ENCODE data around the gene TMEM42.

DNA sequence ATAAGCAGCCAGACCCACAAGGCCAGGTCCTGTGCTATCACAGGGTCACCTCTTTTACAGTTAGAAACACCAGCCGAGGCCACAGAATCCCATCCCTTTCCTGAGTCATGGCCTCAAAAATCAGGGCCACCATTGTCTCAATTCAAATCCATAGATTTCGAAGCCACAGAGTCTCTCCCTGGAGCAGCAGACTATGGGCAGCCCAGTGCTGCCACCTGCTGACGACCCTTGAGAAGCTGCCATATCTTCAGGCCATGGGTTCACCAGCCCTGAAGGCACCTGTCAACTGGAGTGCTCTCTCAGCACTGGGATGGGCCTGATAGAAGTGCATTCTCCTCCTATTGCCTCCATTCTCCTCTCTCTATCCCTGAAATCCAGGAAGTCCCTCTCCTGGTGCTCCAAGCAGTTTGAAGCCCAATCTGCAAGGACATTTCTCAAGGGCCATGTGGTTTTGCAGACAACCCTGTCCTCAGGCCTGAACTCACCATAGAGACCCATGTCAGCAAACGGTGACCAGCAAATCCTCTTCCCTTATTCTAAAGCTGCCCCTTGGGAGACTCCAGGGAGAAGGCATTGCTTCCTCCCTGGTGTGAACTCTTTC lies 52.3 kb downstream of the TMEM42 start:
- TF ChIP-seq, protein P1, sequence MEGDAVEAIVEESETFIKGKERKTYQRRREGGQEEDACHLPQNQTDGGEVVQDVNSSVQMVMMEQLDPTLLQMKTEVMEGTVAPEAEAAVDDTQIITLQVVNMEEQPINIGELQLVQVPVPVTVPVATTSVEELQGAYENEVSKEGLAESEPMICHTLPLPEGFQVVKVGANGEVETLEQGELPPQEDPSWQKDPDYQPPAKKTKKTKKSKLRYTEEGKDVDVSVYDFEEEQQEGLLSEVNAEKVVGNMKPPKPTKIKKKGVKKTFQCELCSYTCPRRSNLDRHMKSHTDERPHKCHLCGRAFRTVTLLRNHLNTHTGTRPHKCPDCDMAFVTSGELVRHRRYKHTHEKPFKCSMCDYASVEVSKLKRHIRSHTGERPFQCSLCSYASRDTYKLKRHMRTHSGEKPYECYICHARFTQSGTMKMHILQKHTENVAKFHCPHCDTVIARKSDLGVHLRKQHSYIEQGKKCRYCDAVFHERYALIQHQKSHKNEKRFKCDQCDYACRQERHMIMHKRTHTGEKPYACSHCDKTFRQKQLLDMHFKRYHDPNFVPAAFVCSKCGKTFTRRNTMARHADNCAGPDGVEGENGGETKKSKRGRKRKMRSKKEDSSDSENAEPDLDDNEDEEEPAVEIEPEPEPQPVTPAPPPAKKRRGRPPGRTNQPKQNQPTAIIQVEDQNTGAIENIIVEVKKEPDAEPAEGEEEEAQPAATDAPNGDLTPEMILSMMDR (IDR thresholded peaks at IDR 0.05): peak; percentile 35 to 85 (median 76)
- no peak for TF ChIP-seq POLR2A (IDR thresholded peaks at IDR 0.05)

Measured in esophagus squamous epithelium (tissue), 4 donors.